Mesenchymal stem cell (in vitro differentiated cells and primary cell): ENCODE results near the gene GFRAL.
A peak's percentile ranks its signal among the peaks of the same experiment; 100 is the strongest.

Source experiments
- DNase-seq: peaks from one replicate; pipeline ENCODE4 v3.0.0-alpha.2; 2013
- H2AFZ ChIP-seq: one replicate; pipeline ENCODE4 v1.6.1; 2013; ENCODE audit warnings: low read depth, mild to moderate bottlenecking, control low read depth, inconsistent platforms, low read length, moderate library complexity
- H2AK5ac ChIP-seq: 2 replicates; pipeline ENCODE4 v1.6.1; 2013; ENCODE audit warnings: low read length, moderate library complexity, mild to moderate bottlenecking, inconsistent platforms; ENCODE audit not compliant: severe bottlenecking
- H2BK120ac ChIP-seq: one replicate; pipeline ENCODE4 v1.6.1; 2013; ENCODE audit warnings: low read depth, mild to moderate bottlenecking, inconsistent platforms, low read length, moderate library complexity
- H2BK12ac ChIP-seq, 2 experiments: one replicate each; pipeline ENCODE4 v1.6.1; 2013; ENCODE audit warnings: inconsistent platforms in 2 of 2, low read length in 2 of 2, mild to moderate bottlenecking in 2 of 2, moderate library complexity in 2 of 2, control low read depth in 1 of 2
- H2BK15ac ChIP-seq: one replicate; pipeline ENCODE4 v1.6.1; 2013; ENCODE audit warnings: mild to moderate bottlenecking, low read depth, inconsistent platforms; ENCODE audit not compliant: poor library complexity, severe bottlenecking
- H2BK5ac ChIP-seq: 2 replicates; pipeline ENCODE4 v1.6.1; 2013; ENCODE audit warnings: low read depth, mild to moderate bottlenecking, low read length, control low read depth, inconsistent platforms; ENCODE audit not compliant: poor library complexity, severe bottlenecking
- H3K14ac ChIP-seq, 2 experiments: one replicate each; pipeline ENCODE4 v1.6.1; 2013; ENCODE audit warnings: inconsistent platforms in 2 of 2, low read length in 2 of 2, control low read depth in 1 of 2, mild to moderate bottlenecking in 1 of 2, moderate library complexity in 1 of 2
- H3K18ac ChIP-seq, 2 experiments: one replicate each; pipeline ENCODE4 v1.6.1; 2013; ENCODE audit warnings: inconsistent platforms in 2 of 2, low read length in 2 of 2, control low read depth in 1 of 2, low read depth in 1 of 2, mild to moderate bottlenecking in 1 of 2
- H3K23ac ChIP-seq, 2 experiments: one replicate each; pipeline ENCODE4 v1.6.1; 2013; ENCODE audit warnings: inconsistent platforms in 2 of 2, low read length in 2 of 2, mild to moderate bottlenecking in 2 of 2, moderate library complexity in 2 of 2, control low read depth in 1 of 2
- H3K27ac ChIP-seq: 2 replicates; pipeline ENCODE4 v1.5.1; 2013; ENCODE audit warnings: mild to moderate bottlenecking, moderate library complexity, low read length, control low read depth, inconsistent platforms; ENCODE audit not compliant: poor library complexity, severe bottlenecking
- H3K27me3 ChIP-seq, 2 experiments: 2 replicates each; pipeline versions ENCODE4 v1.6.1 to v1.7.0; 2013; ENCODE audit warnings: low read length in 2 of 2, mild to moderate bottlenecking in 2 of 2, moderate library complexity in 2 of 2, control low read depth in 1 of 2, inconsistent platforms in 1 of 2; ENCODE audit not compliant: control insufficient read depth in 1 of 2, insufficient read depth in 1 of 2
- H3K36me3 ChIP-seq, 2 experiments: 2 replicates each; pipeline versions ENCODE4 v1.6.1 to v1.7.0; 2013; ENCODE audit warnings: low read length in 2 of 2, control low read depth in 1 of 2, inconsistent platforms in 1 of 2, low read depth in 1 of 2, mild to moderate bottlenecking in 1 of 2; ENCODE audit not compliant: insufficient read depth in 2 of 2, control insufficient read depth in 1 of 2
- H3K4ac ChIP-seq, 2 experiments: one replicate each; pipeline ENCODE4 v1.6.1; 2013; ENCODE audit warnings: inconsistent platforms in 2 of 2, low read length in 2 of 2, mild to moderate bottlenecking in 2 of 2, moderate library complexity in 2 of 2, control low read depth in 1 of 2, low read depth in 1 of 2
- H3K4me1 ChIP-seq: 2 replicates; pipeline ENCODE4 v1.6.1; 2013; ENCODE audit warnings: low read depth, low read length, control low read depth; ENCODE audit not compliant: control insufficient read depth, insufficient read depth
- H3K4me2 ChIP-seq: 2 replicates; pipeline ENCODE4 v1.6.1; 2013; ENCODE audit warnings: low read length, mild to moderate bottlenecking, inconsistent platforms; ENCODE audit not compliant: poor library complexity, severe bottlenecking
- H3K4me3 ChIP-seq, 2 experiments: 2 replicates each; pipeline versions ENCODE4 v1.5.1 to v1.7.0; 2013; ENCODE audit warnings: low read length in 2 of 2, mild to moderate bottlenecking in 2 of 2, control low read depth in 1 of 2, low read depth in 1 of 2; ENCODE audit not compliant: insufficient read depth in 1 of 2
- H3K79me1 ChIP-seq: replicated peaks from 2 replicates; pipeline ENCODE4 v1.6.1; 2013; ENCODE audit warnings: mild to moderate bottlenecking, control low read depth, low read length, inconsistent platforms; ENCODE audit not compliant: poor library complexity, severe bottlenecking
- H3K9ac ChIP-seq: 2 replicates; pipeline ENCODE4 v1.7.0; 2013; ENCODE audit warnings: mild to moderate bottlenecking, low read length, moderate library complexity
- H3K9me3 ChIP-seq: 2 replicates; pipeline ENCODE4 v1.7.0; 2013; ENCODE audit warnings: mild to moderate bottlenecking, low read length; ENCODE audit not compliant: control insufficient read depth
- H4K8ac ChIP-seq: one replicate; pipeline ENCODE4 v1.6.1; 2013; ENCODE audit warnings: inconsistent platforms, mild to moderate bottlenecking, low read length, moderate library complexity
- H4K91ac ChIP-seq: one replicate; pipeline ENCODE4 v1.6.1; 2013; ENCODE audit warnings: mild to moderate bottlenecking, low read length, inconsistent platforms
- WGBS: methylation state at CpG from one replicate; pipeline ENCODE4 v1.1.7; 2013; ENCODE audit warnings: mixed read lengths; 5-methylcytosine and 5-hydroxymethylcytosine counted together

Gene GFRAL

DNA sequence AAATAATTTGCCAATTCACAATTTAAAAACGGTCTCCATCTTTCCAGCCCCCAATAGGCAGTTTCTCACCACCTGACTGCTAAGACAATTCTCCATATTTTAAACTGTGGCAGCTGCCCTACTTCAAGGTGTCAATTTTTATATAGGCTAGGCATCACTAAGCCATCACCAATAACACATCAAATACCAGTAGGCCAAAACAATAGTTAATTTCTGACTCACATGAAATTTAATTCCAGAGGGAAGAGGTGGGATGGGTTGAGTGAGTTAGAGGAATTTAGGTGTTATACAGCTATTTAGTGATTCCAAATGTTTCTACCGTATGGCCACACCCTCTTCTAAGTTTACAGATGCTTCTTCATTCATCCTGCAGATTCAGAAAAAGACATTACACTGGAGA, 49.9 kb downstream of the GFRAL start:
- H2BK5ac ChIP-seq, result no peak overlapping the region
- no peaks in the 10 kb centered on the region for H3K9me3 ChIP-seq
- H3K18ac ChIP-seq, result no peak overlapping the region
- H3K4me2 ChIP-seq, result no peak overlapping the region
- no peak overlapping the region for H2AFZ ChIP-seq
- DNase-seq, result no peak
- H3K27me3 ChIP-seq, result no peaks in the 10 kb centered on the region
- no peak overlapping the region for H3K14ac ChIP-seq
- H3K23ac ChIP-seq, result no peak overlapping the region
- no peak overlapping the region for H2AK5ac ChIP-seq
- H4K91ac ChIP-seq, result no peak overlapping the region
- no peaks in the 10 kb centered on the region for H3K36me3 ChIP-seq
- H3K4ac ChIP-seq, result no peak overlapping the region
- H2BK12ac ChIP-seq, result no peak overlapping the region
- no peak overlapping the region for H3K4me3 ChIP-seq
- H4K8ac ChIP-seq, result no peak overlapping the region
- H3K79me1 ChIP-seq, result no peaks in the 10 kb centered on the region
- no peak overlapping the region for H2BK15ac ChIP-seq
- 85% methylated on average over 2 of the region's 2 CpGs for WGBS
- no peak overlapping the region for H2BK120ac ChIP-seq
- no peak overlapping the region for H3K27ac ChIP-seq
- no peak overlapping the region for H3K9ac ChIP-seq
- no peaks in the 10 kb centered on the region for H3K4me1 ChIP-seq

DNA sequence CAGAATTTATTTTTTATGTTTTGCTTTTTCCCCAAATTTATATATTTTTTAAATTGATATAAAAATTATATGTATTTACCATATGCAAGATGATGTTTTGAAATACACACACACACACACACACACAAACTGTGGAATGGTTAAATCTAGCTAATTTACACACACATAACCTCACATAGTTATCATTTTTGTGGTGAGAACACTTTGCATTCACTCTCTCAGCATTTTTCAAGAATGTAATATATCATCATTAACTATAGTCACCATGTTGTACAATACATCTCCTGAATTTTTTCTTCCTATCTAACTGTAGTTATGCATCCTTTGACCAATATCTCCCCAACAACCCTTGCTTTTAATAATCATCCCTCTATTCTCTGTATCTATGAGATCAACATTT, 52.2 kb downstream of the GFRAL start:
- H3K79me1 ChIP-seq, result no peaks in the 10 kb centered on the region
- H3K9me3 ChIP-seq, result no peaks in the 10 kb centered on the region
- H3K4ac ChIP-seq, result no peak overlapping the region
- no peak overlapping the region for H3K9ac ChIP-seq
- H2BK120ac ChIP-seq, result no peak overlapping the region
- no peak overlapping the region for H3K4me2 ChIP-seq
- H2BK5ac ChIP-seq, result no peak overlapping the region
- no peaks in the 10 kb centered on the region for H3K27me3 ChIP-seq
- H2BK12ac ChIP-seq, result no peak overlapping the region
- H3K23ac ChIP-seq, result no peak overlapping the region
- no peaks in the 10 kb centered on the region for H3K4me1 ChIP-seq
- no peak overlapping the region for H3K4me3 ChIP-seq
- H3K36me3 ChIP-seq, result no peaks in the 10 kb centered on the region
- H3K18ac ChIP-seq, result no peak overlapping the region
- no peak overlapping the region for H4K8ac ChIP-seq
- no peak overlapping the region for H2BK15ac ChIP-seq
- no peak overlapping the region for H2AK5ac ChIP-seq
- H4K91ac ChIP-seq, result no peak overlapping the region
- peak; percentile 36 for DNase-seq
- H3K27ac ChIP-seq, result no peak overlapping the region
- H2AFZ ChIP-seq, result no peak overlapping the region
- H3K14ac ChIP-seq, result no peak overlapping the region

DNA sequence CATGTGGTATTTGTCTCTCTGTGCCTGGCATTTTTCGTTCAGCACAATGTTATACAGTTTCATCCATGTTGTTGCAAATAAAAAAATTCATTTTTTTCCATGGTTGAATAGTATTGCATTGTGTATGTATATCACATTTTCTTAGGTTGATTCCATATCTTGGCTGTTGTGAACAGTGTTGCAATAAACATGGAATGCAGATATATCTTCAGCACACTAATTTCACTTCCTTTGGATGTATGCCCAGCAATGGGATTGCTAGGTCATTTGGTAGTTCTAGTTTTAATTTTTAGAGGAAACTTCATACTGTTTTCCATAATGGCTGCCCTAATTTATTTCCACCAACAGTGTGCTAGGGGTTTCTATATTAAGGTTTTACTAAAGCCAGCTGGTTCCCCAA, 52.6 kb downstream of the GFRAL start:
- Histone ChIP-seq H2BK5ac (no peak overlapping the region), H4K8ac (no peak overlapping the region), H3K23ac (no peak overlapping the region), H3K14ac (no peak overlapping the region), H2BK15ac (no peak overlapping the region), H3K9me3 (no peaks in the 10 kb centered on the region), H3K4ac (no peak overlapping the region), H2BK12ac (no peak overlapping the region), H3K36me3 (no peaks in the 10 kb centered on the region), H3K79me1 (no peaks in the 10 kb centered on the region), H3K9ac (no peak overlapping the region), H3K18ac (no peak overlapping the region), H3K4me1 (no peaks in the 10 kb centered on the region), H4K91ac (no peak overlapping the region), H2BK120ac (no peak overlapping the region), H3K4me3 (no peak overlapping the region), H2AFZ (no peak overlapping the region), H3K27ac (no peak overlapping the region), H2AK5ac (no peak overlapping the region), H3K27me3 (no peaks in the 10 kb centered on the region), H3K4me2 (no peak overlapping the region)
- peak; percentile 24 for DNase-seq
- no CpG with 5 or more reads among the region's 1 CpG for WGBS

DNA sequence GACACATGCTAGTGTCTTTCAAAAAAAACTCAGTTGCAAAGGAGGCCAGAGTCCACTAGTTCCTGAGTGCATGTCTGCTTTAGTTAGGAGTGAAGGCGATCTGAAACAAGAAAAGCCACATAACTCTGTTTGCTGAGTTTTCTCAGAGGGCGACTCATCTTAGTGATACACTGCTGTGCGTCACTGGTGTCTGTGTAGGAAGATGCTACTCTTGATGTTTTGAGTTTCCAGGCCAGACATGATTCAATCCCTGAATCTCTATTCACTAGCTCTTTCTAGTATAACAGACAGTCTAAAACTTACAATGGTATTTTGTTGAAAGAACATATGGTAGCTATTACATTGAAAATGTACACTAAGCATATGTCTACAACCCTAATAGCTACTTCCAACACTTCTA, 60.9 kb downstream of the GFRAL start:
- no peak overlapping the region for H3K4me2 ChIP-seq
- H3K4ac ChIP-seq, result no peak overlapping the region

More for the DNA sequence above, 60.9 kb downstream of the GFRAL start:
- Histone ChIP-seq H3K36me3 (no peaks in the 10 kb centered on the region), H2BK120ac (no peak overlapping the region), H3K23ac (no peak overlapping the region), H2AFZ (no peak overlapping the region), H3K4me3 (no peak overlapping the region), H4K91ac (no peak overlapping the region), H3K14ac (no peak overlapping the region), H2AK5ac (no peak overlapping the region), H3K79me1 (no peaks in the 10 kb centered on the region), H3K27ac (no peak overlapping the region), H3K9ac (no peak overlapping the region), H3K18ac (no peak overlapping the region), H2BK5ac (no peak overlapping the region), H3K4me1 (no peaks in the 10 kb centered on the region), H2BK15ac (no peak overlapping the region), H4K8ac (peak overlapping the region; percentile 13), H3K9me3 (no peaks in the 10 kb centered on the region), H2BK12ac (peak overlapping the region in 1 of 2 experiments; percentile 63), H3K27me3 (no peaks in the 10 kb centered on the region)
- WGBS, result 68% methylated on average over 3 of the region's 3 CpGs
- peak; percentile 81 for DNase-seq
